ENCODE data around the gene M6PR.

Gene M6PR

GRCh38 chr12:8949342-8950220 lies at the start of gene M6PR:
Gene M6PR, minus strand, starts transcription at chr12:8949645. Its CDS starts 3,241 bp downstream, at chr12:8946404.
- Histone ChIP-seq H3K9ac (peak within 1 kb of the TSS; percentile 85 to 97 (median 93)), H3K36me3 (peaks cover 36 to 52% (median 44%) of the 10 kb centered on the region in 11 experiments), H3K4me3 (peak within 1 kb of the TSS; percentile 76 to 95 (median 86)), H3K27me3 (no peaks in the 10 kb centered on the region), H3K27ac (peak within 1 kb of the TSS; percentile 85 to 97 (median 92)), H4K20me1 (peaks cover 25 to 42% (median 39%) of the 10 kb centered on the region in 11 experiments; a peak in 21 of 22 replicates), H3K4me2 (peak within 1 kb of the TSS; percentile 71 to 96 (median 83)), H3K9me3 (replicated peaks in 1 of 11) (peaks cover 17 to 30% (median 27%) of the 10 kb centered on the region in 11 experiments), H3K4me1 (peaks cover 23 to 43% (median 31%) of the 10 kb centered on the region in 10 experiments)
- no peak for TF ChIP-seq Cebpa-rat (IDR thresholded peaks at IDR 0.05)

- Histone ChIP-seq H3K27ac (peak overlapping the region in 4 of 11 experiments; percentile 13 to 50 (median 46); a peak in 5 of 22 replicates), H3K9ac (peak overlapping the region in 2 of 11 experiments; percentile 22 to 35; a peak in 2 of 22 replicates), H3K27me3 (no peaks in the 10 kb centered on the region), H3K9me3 (replicated peaks in 1 of 11) (no peaks in the 10 kb centered on the region), H3K36me3 (no peaks in the 10 kb centered on the region), H4K20me1 (no peaks in the 10 kb centered on the region), H3K4me3 (no peak overlapping the region), H3K4me1 (peaks cover 0 to 32% (median 2%) of the 10 kb centered on the region in 10 experiments; a peak in 8 of 20 replicates), H3K4me2 (peak overlapping the region in 4 of 11 experiments; percentile 27 to 72 (median 43); a peak in 7 of 22 replicates)
- TF ChIP-seq Cebpa-rat (IDR thresholded peaks at IDR 0.05): no peak
Measured at GRCh38 chr12:8996682-8997405, 47.4 kb upstream of the M6PR start.

- no peaks in the 10 kb centered on the region for H3K27me3 ChIP-seq
- H3K4me3 ChIP-seq: no peak overlapping the region
- H3K4me1 ChIP-seq: peaks cover 0 to 38% (median 2%) of the 10 kb centered on the region in 10 experiments; a peak in 12 of 20 replicates
- no peaks in the 10 kb centered on the region for H3K36me3 ChIP-seq
- H3K9ac ChIP-seq: no peak overlapping the region
- H3K27ac ChIP-seq: no peak overlapping the region
- H3K9me3 ChIP-seq (replicated peaks in 1 of 11): no peaks in the 10 kb centered on the region
- no peak for TF ChIP-seq Cebpa-rat (IDR thresholded peaks at IDR 0.05)
- H4K20me1 ChIP-seq: no peaks in the 10 kb centered on the region
- peak overlapping the region in 1 of 11 experiments; percentile 9; a peak in 1 of 22 replicates for H3K4me2 ChIP-seq
Measured at GRCh38 chr12:8995021-8995775, 45.8 kb upstream of the M6PR start.

- no peak for TF ChIP-seq Cebpa-rat (IDR thresholded peaks at IDR 0.05)
- Histone ChIP-seq H3K4me2 (no peak overlapping the region), H3K4me1 (peaks cover 11 to 51% (median 16%) of the 10 kb centered on the region in 10 experiments), H3K27me3 (no peaks in the 10 kb centered on the region), H3K9me3 (replicated peaks in 1 of 11) (no peaks in the 10 kb centered on the region), H4K20me1 (no peaks in the 10 kb centered on the region), H3K4me3 (no peak overlapping the region), H3K9ac (no peak overlapping the region), H3K36me3 (no peaks in the 10 kb centered on the region), H3K27ac (no peak overlapping the region)
Measured at GRCh38 chr12:8993827-8994226, 44.4 kb upstream of the M6PR start.

GRCh38 chr12:8991371-8992345 lies 42.2 kb upstream of the M6PR start:
- H3K9ac ChIP-seq: no peak overlapping the region
- H3K4me3 ChIP-seq: no peak overlapping the region
- H4K20me1 ChIP-seq: no peaks in the 10 kb centered on the region
- peak overlapping the region in 2 of 11 experiments; percentile 33 to 44; a peak in 3 of 22 replicates for H3K4me2 ChIP-seq
- no peak overlapping the region; a peak in 1 of 22 replicates for H3K27ac ChIP-seq
- no peaks in the 10 kb centered on the region for H3K9me3 ChIP-seq (replicated peaks in 1 of 11)
- TF ChIP-seq Cebpa-rat (IDR thresholded peaks at IDR 0.05): no peak
- H3K4me1 ChIP-seq: peaks cover 12 to 63% (median 35%) of the 10 kb centered on the region in 10 experiments
- H3K27me3 ChIP-seq: no peaks in the 10 kb centered on the region
- H3K36me3 ChIP-seq: no peaks in the 10 kb centered on the region

GRCh38 chr12:8989413-8989812 lies 40.0 kb upstream of the M6PR start, which contains the start of gene KLRG1:
Gene KLRG1, plus strand, starts transcription at chr12:8989546. Its CDS starts 90 bp downstream, at chr12:8989636.
- H3K27me3 ChIP-seq: no peaks in the 10 kb centered on the region
- peak within 1 kb of the TSS in 1 of 11 experiments; percentile 24; a peak in 1 of 22 replicates for H3K9ac ChIP-seq
- no peaks in the 10 kb centered on the region for H3K9me3 ChIP-seq (replicated peaks in 1 of 11)
- no peaks in the 10 kb centered on the region for H3K36me3 ChIP-seq
- peaks cover 12 to 67% (median 38%) of the 10 kb centered on the region in 10 experiments for H3K4me1 ChIP-seq
- no peak for TF ChIP-seq Cebpa-rat (IDR thresholded peaks at IDR 0.05)
- peak within 1 kb of the TSS in 6 of 11 experiments; percentile 21 to 65 (median 48); a peak in 12 of 22 replicates for H3K27ac ChIP-seq
- H4K20me1 ChIP-seq: no peaks in the 10 kb centered on the region
- H3K4me2 ChIP-seq: peak within 1 kb of the TSS; percentile 28 to 70 (median 64); a peak in 21 of 22 replicates
- no peak within 1 kb of the TSS for H3K4me3 ChIP-seq

- no peak overlapping the region for H3K9ac ChIP-seq
- H3K27ac ChIP-seq: peak overlapping the region in 5 of 11 experiments; percentile 1 to 35 (median 18); a peak in 5 of 22 replicates
- H3K4me2 ChIP-seq: peak overlapping the region; percentile 0 to 69 (median 53); a peak in 15 of 22 replicates
- no peak overlapping the region for H3K4me3 ChIP-seq
- TF ChIP-seq Cebpa-rat (IDR thresholded peaks at IDR 0.05): no peak
- no peaks in the 10 kb centered on the region for H3K9me3 ChIP-seq (replicated peaks in 1 of 11)
- H3K36me3 ChIP-seq: no peaks in the 10 kb centered on the region
- no peaks in the 10 kb centered on the region for H4K20me1 ChIP-seq
- H3K27me3 ChIP-seq: no peaks in the 10 kb centered on the region
- peaks cover 12 to 67% (median 38%) of the 10 kb centered on the region in 10 experiments for H3K4me1 ChIP-seq
Measured at GRCh38 chr12:8987685-8988084, 38.2 kb upstream of the M6PR start.
